HL-60 (cell line): ENCODE results near the gene MYO1A.

Source experiments
- GABPA ChIP-seq: IDR thresholded peaks from 2 replicates; pipeline ENCODE4 v1.6.1; 2012; ENCODE audit warnings: low read depth
- TF ChIP-seq, protein P1 (sequence below): IDR thresholded peaks from one replicate; pipeline ENCODE4 v1.5.1; 2011; ENCODE audit warnings: low read length, control low read depth, inconsistent platforms; ENCODE audit not compliant: insufficient read depth

DNA sequence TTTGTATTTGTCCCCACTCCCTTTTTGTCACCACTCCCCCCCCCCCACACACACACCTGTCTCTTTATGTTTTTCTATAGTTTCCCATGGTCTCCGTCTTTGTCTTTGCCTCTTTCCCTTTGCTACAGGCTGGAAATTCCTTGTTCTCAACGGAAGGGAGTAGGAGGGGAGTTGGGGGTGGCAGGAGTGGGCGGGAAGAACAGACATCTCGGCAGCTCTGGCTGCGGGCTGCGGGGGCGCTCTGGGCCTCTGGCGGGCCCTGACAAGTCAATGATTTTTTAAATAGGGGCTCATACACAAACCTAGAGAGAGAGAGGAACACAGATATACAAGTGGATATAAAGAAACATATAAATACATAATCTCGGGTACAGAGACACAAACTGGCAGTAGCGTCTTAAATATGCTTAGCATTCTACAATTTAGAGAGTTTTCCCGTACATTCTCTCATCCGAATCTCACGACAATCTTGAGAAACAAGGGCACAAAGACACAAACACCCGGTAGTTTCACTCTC is 36.6 kb upstream of the MYO1A start:
- TF ChIP-seq, protein P1, sequence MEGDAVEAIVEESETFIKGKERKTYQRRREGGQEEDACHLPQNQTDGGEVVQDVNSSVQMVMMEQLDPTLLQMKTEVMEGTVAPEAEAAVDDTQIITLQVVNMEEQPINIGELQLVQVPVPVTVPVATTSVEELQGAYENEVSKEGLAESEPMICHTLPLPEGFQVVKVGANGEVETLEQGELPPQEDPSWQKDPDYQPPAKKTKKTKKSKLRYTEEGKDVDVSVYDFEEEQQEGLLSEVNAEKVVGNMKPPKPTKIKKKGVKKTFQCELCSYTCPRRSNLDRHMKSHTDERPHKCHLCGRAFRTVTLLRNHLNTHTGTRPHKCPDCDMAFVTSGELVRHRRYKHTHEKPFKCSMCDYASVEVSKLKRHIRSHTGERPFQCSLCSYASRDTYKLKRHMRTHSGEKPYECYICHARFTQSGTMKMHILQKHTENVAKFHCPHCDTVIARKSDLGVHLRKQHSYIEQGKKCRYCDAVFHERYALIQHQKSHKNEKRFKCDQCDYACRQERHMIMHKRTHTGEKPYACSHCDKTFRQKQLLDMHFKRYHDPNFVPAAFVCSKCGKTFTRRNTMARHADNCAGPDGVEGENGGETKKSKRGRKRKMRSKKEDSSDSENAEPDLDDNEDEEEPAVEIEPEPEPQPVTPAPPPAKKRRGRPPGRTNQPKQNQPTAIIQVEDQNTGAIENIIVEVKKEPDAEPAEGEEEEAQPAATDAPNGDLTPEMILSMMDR = no peak
- no peak for TF ChIP-seq GABPA
